DND-41 (cell line): ENCODE results near the gene DTNBP1.

Source experiments
- ATAC-seq: fragments of 200-7000 bp; cut with Tn5 transposase; 3 replicates; pipeline ENCODE4 v1.9.1; 2021; ENCODE audit warnings: low read depth; ENCODE audit not compliant: insufficient read depth
- DNase-seq: peaks from one replicate; pipeline ENCODE4 v3.0.0-alpha.2; 2020
- H2AFZ ChIP-seq: 2 replicates; pipeline ENCODE4 v1.6.0; 2012; ENCODE audit warnings: low read depth, low read length
- H3K27ac ChIP-seq: 2 replicates; pipeline ENCODE4 v1.5.1; 2012; ENCODE audit warnings: low read length, inconsistent platforms
- H3K27me3 ChIP-seq: fragments of 200-600 bp; sonication (generic); 2 replicates; pipeline ENCODE4 v1.6.0; 2012; ENCODE audit warnings: low read length, mild to moderate bottlenecking, inconsistent platforms; ENCODE audit not compliant: insufficient read depth, poor library complexity
- H3K36me3 ChIP-seq: 2 replicates; pipeline ENCODE4 v1.5.1; 2012; ENCODE audit warnings: low read length, inconsistent platforms; ENCODE audit not compliant: insufficient read depth
- H3K4me1 ChIP-seq: 2 replicates; pipeline ENCODE4 v1.5.1; 2012; ENCODE audit warnings: mild to moderate bottlenecking, low read length; ENCODE audit not compliant: insufficient read depth
- H3K4me2 ChIP-seq: 2 replicates; pipeline ENCODE4 v1.6.0; 2012; ENCODE audit warnings: mild to moderate bottlenecking, moderate library complexity, low read length, inconsistent platforms; ENCODE audit not compliant: insufficient read depth
- H3K4me3 ChIP-seq, 2 experiments: fragments of 200-600 bp in 1 of 2; shearing (Covaris generic) in 1 of 2; 2 replicates each; pipeline ENCODE4 v1.5.1; 2012 to 2016; ENCODE audit warnings: inconsistent platforms in 2 of 2, low read length in 2 of 2, mild to moderate bottlenecking in 2 of 2, low read depth in 1 of 2, moderate library complexity in 1 of 2
- H3K79me2 ChIP-seq: 2 replicates; pipeline ENCODE4 v1.6.0; 2012; ENCODE audit warnings: low read length, inconsistent platforms; ENCODE audit not compliant: insufficient read depth
- H3K9ac ChIP-seq: 2 replicates; pipeline ENCODE4 v1.6.0; 2012; ENCODE audit warnings: low read depth, mild to moderate bottlenecking, inconsistent platforms, low read length, moderate library complexity
- H3K9me3 ChIP-seq: 2 replicates; pipeline ENCODE4 v1.5.1; 2012; ENCODE audit warnings: low read length, moderate library complexity, mild to moderate bottlenecking, inconsistent platforms; ENCODE audit not compliant: insufficient read depth, severe bottlenecking
- H4K20me1 ChIP-seq: 2 replicates; pipeline ENCODE4 v1.6.0; 2012; ENCODE audit warnings: low read length; ENCODE audit not compliant: insufficient read depth
- CTCF ChIP-seq: IDR thresholded peaks from 2 replicates; pipeline ENCODE4 v1.5.1; 2012; ENCODE audit warnings: borderline replicate concordance, low read length, moderate library complexity, mild to moderate bottlenecking; ENCODE audit not compliant: poor library complexity, severe bottlenecking; ENCODE audit errors: extremely low read depth
- EZH2 ChIP-seq: IDR thresholded peaks from 3 replicates; pipeline ENCODE4 v1.6.1; 2012; ENCODE audit warnings: borderline replicate concordance, low read depth, mild to moderate bottlenecking, moderate library complexity, low read length, inconsistent platforms; ENCODE audit not compliant: severe bottlenecking

The DTNBP1 gene

GRCh38 chr6:15665237-15665636, 2.4 kb upstream of the DTNBP1 start:
- DNase-seq (no peak), ATAC-seq (no peak)
- peaks cover 5% of the 10 kb centered on the region for H3K27me3 ChIP-seq
- no peak overlapping the region for H3K4me2 ChIP-seq
- peaks cover 8% of the 10 kb centered on the region for H3K36me3 ChIP-seq
- H3K27ac ChIP-seq, result no peak overlapping the region
- H4K20me1 ChIP-seq, result peaks cover 5% of the 10 kb centered on the region; the same call in 1 of the 2 replicates
- H2AFZ ChIP-seq, result no peak overlapping the region
- peaks cover 18% of the 10 kb centered on the region for H3K79me2 ChIP-seq
- H3K9ac ChIP-seq, result no peak overlapping the region
- H3K4me1 ChIP-seq, result peaks cover 27% of the 10 kb centered on the region
- no peak overlapping the region for H3K4me3 ChIP-seq
- TF ChIP-seq CTCF (no peak), EZH2 (no peak)
- no peaks in the 10 kb centered on the region for H3K9me3 ChIP-seq

DNA sequence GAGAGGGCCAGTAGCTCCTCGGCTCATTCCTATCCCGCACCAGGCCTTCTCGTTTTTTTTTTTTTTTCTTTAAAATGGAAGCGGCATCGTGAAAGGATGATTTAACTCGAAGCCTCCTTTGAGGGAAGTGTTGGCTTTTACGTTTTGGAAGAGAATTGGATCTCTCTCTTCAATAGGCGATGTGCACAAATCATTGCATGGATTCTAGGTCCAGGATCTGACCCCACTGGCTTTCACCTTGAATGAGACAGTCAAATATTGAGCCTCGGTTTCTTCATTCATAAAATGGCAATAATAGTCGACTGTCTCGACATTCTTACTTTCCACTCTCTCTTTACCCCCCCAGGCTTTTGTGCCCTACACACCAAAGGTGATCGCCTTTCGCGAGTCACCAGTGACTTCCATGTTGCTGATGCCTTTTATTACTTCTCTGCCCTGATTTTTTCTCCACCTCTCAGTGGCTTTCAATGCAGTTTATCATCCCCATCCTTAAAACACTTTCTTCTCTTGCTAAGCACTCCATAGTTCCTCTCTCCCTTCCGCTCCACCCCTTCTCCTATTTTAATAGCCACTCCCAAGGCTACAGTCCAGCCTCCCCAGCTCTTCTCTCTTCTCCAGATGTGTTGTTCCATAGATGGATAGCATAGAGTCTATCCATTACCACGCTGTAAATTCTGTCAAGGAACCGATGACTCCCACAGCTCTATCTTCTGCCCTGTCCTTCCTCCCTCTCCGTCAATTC, 473 bp upstream of the DTNBP1 start:
- Histone ChIP-seq H3K27me3 (no peaks in the 10 kb centered on the region), H3K9ac (peak overlapping the region; percentile 80)

DNA sequence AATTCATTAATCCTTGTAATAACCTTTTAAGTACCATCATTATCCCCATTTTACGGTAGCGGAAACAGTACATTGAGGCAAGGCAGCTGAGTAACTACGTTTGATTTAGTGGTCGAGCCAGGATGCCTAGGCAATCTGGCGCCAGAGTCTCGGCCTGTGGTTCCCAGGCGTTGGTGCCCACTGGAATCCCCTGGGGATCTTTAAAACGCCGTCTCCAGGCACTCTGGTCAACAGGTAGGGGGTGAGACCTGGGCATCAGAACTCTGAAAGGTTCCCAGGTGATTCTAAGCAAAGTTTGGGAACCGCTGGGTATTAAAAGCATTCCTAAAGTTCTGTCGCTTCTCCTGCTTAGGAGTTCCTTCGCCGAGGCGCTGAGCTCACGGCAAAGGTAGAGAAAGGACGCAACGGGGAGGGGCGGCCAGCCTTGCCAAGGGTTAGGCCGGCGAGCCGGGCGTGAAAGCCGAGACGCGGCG, 939 bp downstream of the DTNBP1 start:
- H2AFZ ChIP-seq, result peak overlapping the region; percentile 85
- H3K9ac ChIP-seq, result peak overlapping the region; percentile 80
- H3K4me1 ChIP-seq, result peaks cover 29% of the 10 kb centered on the region
- H3K4me2 ChIP-seq, result peak overlapping the region; percentile 91
- DNase-seq (no peak), ATAC-seq (no peak)
- H3K9me3 ChIP-seq, result no peaks in the 10 kb centered on the region
- peaks cover 20% of the 10 kb centered on the region; the same call in 1 of the 2 replicates for H4K20me1 ChIP-seq
- no peak for TF ChIP-seq CTCF
- TF ChIP-seq EZH2, result no peak
- H3K27me3 ChIP-seq, result no peaks in the 10 kb centered on the region
- H3K27ac ChIP-seq, result peak overlapping the region; percentile 75
- peaks cover 50% of the 10 kb centered on the region for H3K79me2 ChIP-seq
- H3K4me3 ChIP-seq, result peak overlapping the region; percentile 40 to 75
- peaks cover 11% of the 10 kb centered on the region for H3K36me3 ChIP-seq

More for the DNA sequence above, 473 bp upstream of the DTNBP1 start:
- H3K4me2 ChIP-seq, result peak overlapping the region; percentile 91
- peak overlapping the region; percentile 75 for H3K27ac ChIP-seq
- ATAC-seq (no peak), DNase-seq (no peak)
- peaks cover 11% of the 10 kb centered on the region for H3K36me3 ChIP-seq
- TF ChIP-seq CTCF (no peak), EZH2 (no peak)
- peaks cover 8% of the 10 kb centered on the region; the same call in 1 of the 2 replicates for H4K20me1 ChIP-seq
- no peaks in the 10 kb centered on the region for H3K9me3 ChIP-seq
- peak overlapping the region; percentile 40 to 75; a peak in 3 of 4 replicates for H3K4me3 ChIP-seq
- peaks cover 36% of the 10 kb centered on the region for H3K79me2 ChIP-seq
- H3K4me1 ChIP-seq, result peaks cover 29% of the 10 kb centered on the region
- peak overlapping the region; percentile 85 for H2AFZ ChIP-seq
